WTC11 (cell line): ENCODE data around the gene LHFPL2.

Source experiments
- FOXP4 ChIP-seq: sonication (generic); formaldehyde crosslinking; IDR thresholded peaks from 2 replicates; pipeline ENCODE4 v1.8.0; 2022; ENCODE audit warnings: mild to moderate bottlenecking, missing genetic modification reagents
- TF ChIP-seq, protein P1 (sequence below): fragments of 200-600 bp; IDR thresholded peaks from 2 replicates; pipeline ENCODE4 v1.8.0; 2022; ENCODE audit warnings: antibody characterized with exemption

GRCh38 chr5:78677777-78678668, 29.5 kb upstream of the LHFPL2 start:
- no peak for TF ChIP-seq FOXP4 (CRISPR knock-in tag)
- TF ChIP-seq, protein P1, sequence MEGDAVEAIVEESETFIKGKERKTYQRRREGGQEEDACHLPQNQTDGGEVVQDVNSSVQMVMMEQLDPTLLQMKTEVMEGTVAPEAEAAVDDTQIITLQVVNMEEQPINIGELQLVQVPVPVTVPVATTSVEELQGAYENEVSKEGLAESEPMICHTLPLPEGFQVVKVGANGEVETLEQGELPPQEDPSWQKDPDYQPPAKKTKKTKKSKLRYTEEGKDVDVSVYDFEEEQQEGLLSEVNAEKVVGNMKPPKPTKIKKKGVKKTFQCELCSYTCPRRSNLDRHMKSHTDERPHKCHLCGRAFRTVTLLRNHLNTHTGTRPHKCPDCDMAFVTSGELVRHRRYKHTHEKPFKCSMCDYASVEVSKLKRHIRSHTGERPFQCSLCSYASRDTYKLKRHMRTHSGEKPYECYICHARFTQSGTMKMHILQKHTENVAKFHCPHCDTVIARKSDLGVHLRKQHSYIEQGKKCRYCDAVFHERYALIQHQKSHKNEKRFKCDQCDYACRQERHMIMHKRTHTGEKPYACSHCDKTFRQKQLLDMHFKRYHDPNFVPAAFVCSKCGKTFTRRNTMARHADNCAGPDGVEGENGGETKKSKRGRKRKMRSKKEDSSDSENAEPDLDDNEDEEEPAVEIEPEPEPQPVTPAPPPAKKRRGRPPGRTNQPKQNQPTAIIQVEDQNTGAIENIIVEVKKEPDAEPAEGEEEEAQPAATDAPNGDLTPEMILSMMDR: no peak
